HepG2 (cell line): ENCODE measurements around the gene GAN. TPM values are rescaled to one million over a fixed set of nuclear protein-coding genes. Genes with fewer than 3 reads are reported as not detected.

ENCODE experiments used
- ATRX ChIP-seq: sonication (generic); formaldehyde crosslinking; IDR thresholded peaks from 2 replicates; pipeline ENCODE4 v1.4.0; 2020; ENCODE audit warnings: missing genetic modification reagents, borderline replicate concordance
- CBX5 ChIP-seq: sonication (generic); formaldehyde crosslinking; IDR thresholded peaks from 2 replicates; pipeline ENCODE4 v1.4.0; 2020; ENCODE audit warnings: missing genetic modification reagents, borderline replicate concordance
- CHCHD3 ChIP-seq: sonication (generic); formaldehyde crosslinking; IDR thresholded peaks from 2 replicates; pipeline ENCODE4 v1.8.0; 2022; ENCODE audit warnings: mild to moderate bottlenecking, missing genetic modification reagents, moderate library complexity
- ELF4 ChIP-seq: sonication (generic); formaldehyde crosslinking; IDR thresholded peaks from 2 replicates; pipeline ENCODE4 v1.5.0; 2020; ENCODE audit warnings: missing genetic modification reagents, mild to moderate bottlenecking, moderate library complexity, borderline replicate concordance
- ETV5 ChIP-seq: IDR thresholded peaks from 2 replicates; pipeline ENCODE4 v1.6.1; 2018; ENCODE audit warnings: missing biosample characterization, missing genetic modification reagents, inconsistent platforms, borderline replicate concordance
- FOSL1 ChIP-seq: sonication (generic); formaldehyde crosslinking; IDR thresholded peaks from 2 replicates; pipeline ENCODE4 v1.9.0; 2021; ENCODE audit warnings: missing genetic modification reagents, borderline replicate concordance
- FOSL2 ChIP-seq: sonication (generic); formaldehyde crosslinking; IDR thresholded peaks from 2 replicates; pipeline ENCODE4 v1.4.0; 2020; ENCODE audit warnings: missing genetic modification reagents
- GRHL1 ChIP-seq: sonication (generic); formaldehyde crosslinking; conservative IDR thresholded peaks from 2 replicates; pipeline ENCODE4 v1.8.0; 2022; ENCODE audit warnings: missing genetic modification reagents
- HNRNPK ChIP-seq: fragments of 200-400 bp; formaldehyde crosslinking; IDR thresholded peaks from 2 replicates; pipeline ENCODE4 v1.6.1; 2018; ENCODE audit warnings: low read length, low read depth, moderate library complexity, mild to moderate bottlenecking; ENCODE audit not compliant: poor library complexity, severe bottlenecking
- KDM1A ChIP-seq: IDR thresholded peaks from 2 replicates; pipeline ENCODE4 v1.6.1; 2016; ENCODE audit warnings: missing compliant biosample characterization
- MZF1 ChIP-seq: sonication (generic); formaldehyde crosslinking; IDR thresholded peaks from 2 replicates; pipeline ENCODE4 v1.8.1; 2023; ENCODE audit warnings: mild to moderate bottlenecking, missing genetic modification reagents, borderline replicate concordance
- POLR2AphosphoS2 ChIP-seq: IDR thresholded peaks from 2 replicates; pipeline ENCODE4 v1.6.1; 2011; ENCODE audit warnings: low read depth, low read length, improper control_type of control experiment
- RELA ChIP-seq: sonication (generic); formaldehyde crosslinking; IDR thresholded peaks from 2 replicates; pipeline ENCODE4 v1.4.0; 2020; ENCODE audit warnings: missing genetic modification reagents
- SP4 ChIP-seq: sonication (generic); formaldehyde crosslinking; IDR thresholded peaks from 2 replicates; pipeline ENCODE4 v1.8.1; 2023; ENCODE audit warnings: mild to moderate bottlenecking, missing genetic modification reagents
- UBTF ChIP-seq: sonication (generic); formaldehyde crosslinking; IDR thresholded peaks from 2 replicates; pipeline ENCODE4 v1.4.0; 2020; ENCODE audit warnings: mild to moderate bottlenecking, missing genetic modification reagents
- USF2 ChIP-seq, 2 experiments: sonication (generic) in 1 of 2; formaldehyde crosslinking in 1 of 2; IDR thresholded peaks; 2 replicates each; pipeline versions ENCODE4 v1.5.1 to v1.6.1; 2011 to 2020; ENCODE audit warnings: borderline replicate concordance in 1 of 2, low read depth in 1 of 2, low read length in 1 of 2, mild to moderate bottlenecking in 1 of 2, missing genetic modification reagents in 1 of 2, moderate library complexity in 1 of 2
- ZNF235 ChIP-seq: sonication (generic); formaldehyde crosslinking; IDR thresholded peaks from 2 replicates; pipeline ENCODE4 v1.8.1; 2023; ENCODE audit warnings: mild to moderate bottlenecking, missing genetic modification reagents, borderline replicate concordance
- ZNF263 ChIP-seq: sonication (generic); formaldehyde crosslinking; IDR thresholded peaks from 2 replicates; pipeline ENCODE4 v1.4.0; 2020; ENCODE audit warnings: missing genetic modification reagents
- ZNF713 ChIP-seq: sonication (generic); formaldehyde crosslinking; IDR thresholded peaks from 2 replicates; pipeline ENCODE4 v1.4.0; 2020; ENCODE audit warnings: mild to moderate bottlenecking, missing genetic modification reagents
- ZNF720 ChIP-seq: sonication (generic); formaldehyde crosslinking; IDR thresholded peaks from 2 replicates; pipeline ENCODE4 v1.4.0; 2020; ENCODE audit warnings: missing genetic modification reagents
- ZNF75D ChIP-seq: sonication (generic); formaldehyde crosslinking; IDR thresholded peaks from 2 replicates; pipeline ENCODE4 v1.8.1; 2023; ENCODE audit warnings: missing genetic modification reagents, mild to moderate bottlenecking, borderline replicate concordance
- ZNF883 ChIP-seq: sonication (generic); formaldehyde crosslinking; IDR thresholded peaks from 2 replicates; pipeline ENCODE4 v1.5.1; 2020; ENCODE audit warnings: mild to moderate bottlenecking, missing genetic modification reagents; ENCODE audit errors: not compliant biosample characterization
- polyA plus RNA-seq, 8 experiments: library from polyadenylated mRNA; depleted of rRNA in 3 of 8; stranded (reverse) in 7 of 8; unstranded in 1 of 8; fragments of >200 nt; fragmentation: Illumina TruSeq in 4 of 8; extraction: Trizol in 4 of 8; gene quantifications; 2 replicates each; pipeline versions ENCODE4 v1.2.1 to v1.2.3, GENCODE V29; 2011 to 2016; ENCODE audit warnings: low read depth in 4 of 8, missing spikeins in 1 of 8, mixed read lengths in 1 of 8; ENCODE audit not compliant: insufficient read depth in 1 of 8
- total RNA-seq, 5 experiments: library from RNA; depleted of rRNA; stranded (reverse); fragments of >200 nt; fragmentation: Illumina TruSeq; extraction: Trizol; gene quantifications; 2 replicates each; pipeline ENCODE4 v1.2.3, GENCODE V29; 2016; ENCODE audit warnings: low read depth in 1 of 5

GAN gene
- total and polyA plus RNA-seq, 2 of the 13 experiments (the other 11 are each of a cell fraction or from before 2014, with no cell fraction given), result 4.3 to 11.0 TPM

GRCh38 chr16:81429045-81429521 is 114.3 kb downstream of the GAN start (continued):
- TF ChIP-seq ETV5 (CRISPR knock-in tag) (peak; percentile 33; the same call in 1 of the 2 replicates), POLR2AphosphoS2 (no peak), ZNF235 (CRISPR knock-in tag) (no peak), ZNF713 (no peak), CHCHD3 (CRISPR knock-in tag) (no peak), HNRNPK (no peak), ELF4 (CRISPR knock-in tag) (no peak), RELA (no peak), UBTF (CRISPR knock-in tag) (peak; percentile 48; the same call in 1 of the 2 replicates), GRHL1 (no peak), ZNF883 (CRISPR knock-in tag) (no peak), FOSL1 (CRISPR knock-in tag) (no peak), FOSL2 (CRISPR knock-in tag) (peak; percentile 29; the same call in 1 of the 2 replicates), KDM1A (CRISPR knock-in tag) (no peak), SP4 (CRISPR knock-in tag) (0 out of 2 replicates have a peak, but pooled peaks have one; percentile 15), MZF1 (CRISPR knock-in tag) (no peak), ZNF720 (CRISPR knock-in tag) (peak; percentile 67; the same call in 1 of the 2 replicates), USF2 (IDR thresholded peaks at IDR 0.05; ENCODE audit: low read depth, low read length) (no peak), USF2 (CRISPR knock-in tag; IDR thresholded peaks at IDR 0.05; ENCODE audit: borderline replicate concordance) (no peak), ZNF263 (no peak), CBX5 (CRISPR knock-in tag) (peak; percentile 85; the same call in 1 of the 2 replicates), ATRX (CRISPR knock-in tag) (no peak), ZNF75D (CRISPR knock-in tag) (no peak)
